A673 (cell line): ENCODE results near the gene TBC1D22A. TPM values are rescaled to one million over a fixed set of nuclear protein-coding genes. Genes with fewer than 3 reads are reported as not detected.

Experiments
- BruUV-seq: library from RNA; stranded (reverse); fragments of 400-500 nt; replicated peaks from 2 replicates; lab custom pipeline; 2021; lab: Mats Ljungman, UMichigan
- CTCF ChIA-PET: fragments of 300-600 bp; sonication (Branson Sonifier 250); formaldehyde crosslinking; loops from one replicate; lab custom pipeline; 2022; ENCODE audit warnings: antibody characterized with exemption; lab: Charles Lee
- POLR2A ChIA-PET: fragments of 300-600 bp; sonication (Branson Sonifier 250); formaldehyde crosslinking; loops from one replicate; lab custom pipeline; 2022; ENCODE audit warnings: antibody characterized with exemption; ENCODE audit not compliant: low non-redundant PET; lab: Charles Lee
- DNase-seq: peaks from one replicate; pipeline ENCODE4 v3.0.0-alpha.2; 2015; ENCODE audit warnings: low spot score
- H3K27ac ChIP-seq: fragments of 200-600 bp; sonication (generic); 2 replicates; pipeline ENCODE4 v1.5.1; 2016; ENCODE audit warnings: mixed run types, low read depth, mild to moderate bottlenecking, mixed read lengths, antibody characterized with exemption, low read length; ENCODE audit not compliant: poor library complexity, severe bottlenecking
- H3K27me3 ChIP-seq: fragments of 200-600 bp; sonication (generic); replicated peaks from 2 replicates; pipeline ENCODE4 v1.6.1; 2017; ENCODE audit warnings: mixed run types, low read depth, mild to moderate bottlenecking, mixed read lengths, antibody characterized with exemption, low read length; ENCODE audit not compliant: insufficient read depth, poor library complexity
- H3K36me3 ChIP-seq: fragments of 200-600 bp; sonication (generic); 2 replicates; pipeline ENCODE4 v1.6.1; 2016; ENCODE audit warnings: mixed run types, mild to moderate bottlenecking, mixed read lengths, antibody characterized with exemption, low read length; ENCODE audit not compliant: insufficient read depth, poor library complexity, severe bottlenecking
- H3K4me1 ChIP-seq: fragments of 200-600 bp; sonication (generic); 2 replicates; pipeline ENCODE4 v1.6.1; 2017; ENCODE audit warnings: mixed run types, mild to moderate bottlenecking, mixed read lengths, antibody characterized with exemption, low read length; ENCODE audit not compliant: insufficient read depth, poor library complexity, severe bottlenecking
- H3K4me3 ChIP-seq: fragments of 200-600 bp; sonication (generic); 2 replicates; pipeline ENCODE4 v1.5.1; 2016; ENCODE audit warnings: low read depth, mixed run types, mild to moderate bottlenecking, mixed read lengths, low read length; ENCODE audit not compliant: poor library complexity, severe bottlenecking
- H3K9me3 ChIP-seq: fragments of 200-600 bp; sonication (generic); 2 replicates; pipeline ENCODE4 v1.6.1; 2016; ENCODE audit warnings: mixed run types, low read depth, mild to moderate bottlenecking, mixed read lengths, antibody characterized with exemption, low read length; ENCODE audit not compliant: poor library complexity, severe bottlenecking
- EZH2 ChIP-seq: fragments of 200-600 bp; sonication (generic); IDR thresholded peaks from 2 replicates; pipeline ENCODE4 v1.6.1; 2017; ENCODE audit warnings: borderline replicate concordance, low read depth, mild to moderate bottlenecking, mixed read lengths, antibody characterized with exemption, low read length; ENCODE audit not compliant: poor library complexity, severe bottlenecking
- intact Hi-C: fragments of 100-400 bp; cut with micrococcal nuclease; formaldehyde crosslinking; loops from one replicate; pipeline ENCODE4 v1.10.0; 2022; ENCODE audit not compliant: unreplicated experiment
- total RNA-seq: library from RNA; stranded (reverse); gene quantifications from 2 replicates; pipeline ENCODE4 v1.2.3, GENCODE V29; 2021
- TF ChIP-seq, protein P1 (sequence below): fragments of 300-800, 200-600 bp; sonication (generic); conservative IDR thresholded peaks from 2 replicates; pipeline ENCODE4 v1.5.1; 2017; ENCODE audit warnings: low read depth, mild to moderate bottlenecking, antibody characterized with exemption, low read length, moderate library complexity, mixed read lengths

TBC1D22A gene
- total RNA-seq, 1 experiment from 2014 or later = 22.5 TPM

- no peak overlapping the region for H3K27ac ChIP-seq
- no peak for DNase-seq
- intact Hi-C loops = no loop called here
- BruUV-seq = no TSS peak
- H3K27me3 ChIP-seq = no peaks in the 10 kb centered on the region
- CTCF ChIA-PET = no interaction called here
- H3K4me3 ChIP-seq = no peak overlapping the region
- POLR2A ChIA-PET = no interaction called here
- peaks cover 5% of the 10 kb centered on the region for H3K4me1 ChIP-seq
- H3K36me3 ChIP-seq = no peaks in the 10 kb centered on the region
- no peak for TF ChIP-seq EZH2
- TF ChIP-seq, protein P1, sequence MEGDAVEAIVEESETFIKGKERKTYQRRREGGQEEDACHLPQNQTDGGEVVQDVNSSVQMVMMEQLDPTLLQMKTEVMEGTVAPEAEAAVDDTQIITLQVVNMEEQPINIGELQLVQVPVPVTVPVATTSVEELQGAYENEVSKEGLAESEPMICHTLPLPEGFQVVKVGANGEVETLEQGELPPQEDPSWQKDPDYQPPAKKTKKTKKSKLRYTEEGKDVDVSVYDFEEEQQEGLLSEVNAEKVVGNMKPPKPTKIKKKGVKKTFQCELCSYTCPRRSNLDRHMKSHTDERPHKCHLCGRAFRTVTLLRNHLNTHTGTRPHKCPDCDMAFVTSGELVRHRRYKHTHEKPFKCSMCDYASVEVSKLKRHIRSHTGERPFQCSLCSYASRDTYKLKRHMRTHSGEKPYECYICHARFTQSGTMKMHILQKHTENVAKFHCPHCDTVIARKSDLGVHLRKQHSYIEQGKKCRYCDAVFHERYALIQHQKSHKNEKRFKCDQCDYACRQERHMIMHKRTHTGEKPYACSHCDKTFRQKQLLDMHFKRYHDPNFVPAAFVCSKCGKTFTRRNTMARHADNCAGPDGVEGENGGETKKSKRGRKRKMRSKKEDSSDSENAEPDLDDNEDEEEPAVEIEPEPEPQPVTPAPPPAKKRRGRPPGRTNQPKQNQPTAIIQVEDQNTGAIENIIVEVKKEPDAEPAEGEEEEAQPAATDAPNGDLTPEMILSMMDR = no peak
- H3K9me3 ChIP-seq = peaks cover 6% of the 10 kb centered on the region
Measured at GRCh38 chr22:46842606-46843005, 80.2 kb downstream of the TBC1D22A start.

GRCh38 chr22:46843821-46844255, 81.4 kb downstream of the TBC1D22A start:
- TF ChIP-seq, protein P1 = no peak
- TF ChIP-seq EZH2 = no peak
- Histone ChIP-seq H3K36me3 (no peaks in the 10 kb centered on the region), H3K27ac (no peak overlapping the region), H3K4me3 (no peak overlapping the region), H3K4me1 (peaks cover 5% of the 10 kb centered on the region), H3K27me3 (no peaks in the 10 kb centered on the region), H3K9me3 (peaks cover 6% of the 10 kb centered on the region)
- ChIA-PET POLR2A (no interaction called here), CTCF (no interaction called here)
- BruUV-seq = no TSS peak
- intact Hi-C loops = no loop called here
- no peak for DNase-seq

DNA sequence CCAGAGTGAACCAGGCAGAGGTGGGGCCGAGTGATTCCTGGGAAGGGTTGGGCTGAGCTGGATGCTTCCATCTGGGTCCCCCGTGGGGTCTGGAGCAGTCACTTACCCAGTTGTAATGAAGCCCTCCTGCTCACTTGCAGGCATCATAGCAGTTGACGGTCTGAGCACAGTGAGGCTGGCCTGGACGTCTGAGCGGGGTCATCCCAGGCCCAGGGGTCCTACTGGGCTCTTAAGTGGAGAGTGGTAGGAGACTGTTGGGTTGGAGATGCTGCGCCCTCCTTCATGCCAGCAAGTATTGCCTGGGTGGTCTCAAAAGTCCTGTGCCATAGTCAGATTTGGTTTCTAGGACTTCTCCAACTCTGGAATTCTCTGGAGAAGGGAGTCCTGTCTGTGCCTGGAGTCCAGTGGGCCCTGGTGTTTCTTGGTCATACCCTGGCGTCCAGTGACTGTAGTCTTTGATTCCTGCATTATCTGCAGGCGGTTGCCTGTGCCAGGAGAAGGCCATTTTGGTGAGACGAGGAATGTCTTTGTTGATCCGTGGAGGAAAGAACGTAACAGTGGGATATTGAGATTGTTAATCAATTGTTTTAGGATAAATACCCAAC, 82.3 kb downstream of the TBC1D22A start:
- Histone ChIP-seq H3K4me1 (peaks cover 5% of the 10 kb centered on the region), H3K9me3 (no peaks in the 10 kb centered on the region), H3K4me3 (no peak overlapping the region), H3K36me3 (no peaks in the 10 kb centered on the region), H3K27ac (no peak overlapping the region), H3K27me3 (no peaks in the 10 kb centered on the region)
- DNase-seq = no peak
- ChIA-PET CTCF (no interaction called here), POLR2A (no interaction called here)
- TF ChIP-seq EZH2 = no peak
- TF ChIP-seq, protein P1 = no peak
- no TSS peak for BruUV-seq
- intact Hi-C loops = no loop called here
